Fibroblast of pulmonary artery (primary cell): Measurements from ENCODE around the gene OSBP2.

Experiments
- DNase-seq: peaks from one replicate; pipeline ENCODE4 v3.0.0-alpha.2; 2010; ENCODE audit warnings: low read depth
- H3K4me3 ChIP-seq: replicated peaks from 2 replicates; pipeline ENCODE4 v1.5.1; 2011; ENCODE audit warnings: low read depth, mild to moderate bottlenecking, control low read depth, low read length, moderate library complexity
- TF ChIP-seq, protein P1 (sequence below): IDR thresholded peaks from 2 replicates; pipeline ENCODE4 v1.5.1; 2011; ENCODE audit warnings: mild to moderate bottlenecking, control low read depth, low read length, inconsistent platforms; ENCODE audit errors: missing control alignments

OSBP2 gene

DNA sequence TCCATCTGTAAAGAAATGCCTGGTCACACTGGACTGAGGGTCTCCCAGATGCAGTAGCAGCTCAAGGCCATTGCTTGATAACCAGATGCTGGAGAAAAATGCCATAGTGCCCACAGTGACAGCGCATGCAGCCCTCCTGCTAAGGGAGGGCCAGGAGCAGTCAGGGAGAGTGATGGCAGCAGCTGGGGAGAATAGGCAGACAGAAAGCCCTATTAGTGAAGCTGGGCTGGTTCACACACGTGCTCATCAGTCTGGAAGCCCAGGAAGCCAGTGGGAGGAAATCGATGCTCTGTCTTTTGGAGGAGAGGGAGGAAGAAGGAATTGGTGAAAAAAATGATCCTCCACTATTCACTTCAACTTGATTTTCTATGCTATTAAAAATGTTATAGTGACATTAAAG is 82.9 kb downstream of the OSBP2 start:
- no peak for DNase-seq
- TF ChIP-seq, protein P1, sequence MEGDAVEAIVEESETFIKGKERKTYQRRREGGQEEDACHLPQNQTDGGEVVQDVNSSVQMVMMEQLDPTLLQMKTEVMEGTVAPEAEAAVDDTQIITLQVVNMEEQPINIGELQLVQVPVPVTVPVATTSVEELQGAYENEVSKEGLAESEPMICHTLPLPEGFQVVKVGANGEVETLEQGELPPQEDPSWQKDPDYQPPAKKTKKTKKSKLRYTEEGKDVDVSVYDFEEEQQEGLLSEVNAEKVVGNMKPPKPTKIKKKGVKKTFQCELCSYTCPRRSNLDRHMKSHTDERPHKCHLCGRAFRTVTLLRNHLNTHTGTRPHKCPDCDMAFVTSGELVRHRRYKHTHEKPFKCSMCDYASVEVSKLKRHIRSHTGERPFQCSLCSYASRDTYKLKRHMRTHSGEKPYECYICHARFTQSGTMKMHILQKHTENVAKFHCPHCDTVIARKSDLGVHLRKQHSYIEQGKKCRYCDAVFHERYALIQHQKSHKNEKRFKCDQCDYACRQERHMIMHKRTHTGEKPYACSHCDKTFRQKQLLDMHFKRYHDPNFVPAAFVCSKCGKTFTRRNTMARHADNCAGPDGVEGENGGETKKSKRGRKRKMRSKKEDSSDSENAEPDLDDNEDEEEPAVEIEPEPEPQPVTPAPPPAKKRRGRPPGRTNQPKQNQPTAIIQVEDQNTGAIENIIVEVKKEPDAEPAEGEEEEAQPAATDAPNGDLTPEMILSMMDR: no peak

DNA sequence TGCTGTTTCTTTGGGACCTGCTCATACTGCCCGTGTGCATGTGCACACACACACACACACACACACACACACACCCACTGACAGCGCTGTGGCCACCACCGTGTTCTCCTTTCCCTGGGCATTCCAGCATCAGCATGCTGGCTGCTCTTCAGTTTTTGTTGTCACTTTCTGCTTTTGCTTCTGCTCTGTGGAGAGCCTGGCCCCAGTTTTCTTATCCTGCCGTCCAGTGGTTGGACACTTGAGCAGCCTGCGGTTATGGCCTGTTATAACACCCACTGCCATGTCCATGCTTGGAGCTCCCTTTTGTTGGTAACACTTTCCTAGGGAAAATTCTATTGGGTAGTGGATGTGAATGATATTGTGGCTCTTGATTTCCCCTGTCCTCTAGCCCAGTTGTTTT is 83.6 kb downstream of the OSBP2 start:
- no peak for DNase-seq
- H3K4me3 ChIP-seq: no peak overlapping the region
- TF ChIP-seq, protein P1: no peak

More for the DNA sequence above, 82.9 kb downstream of the OSBP2 start:
- no peak overlapping the region for H3K4me3 ChIP-seq

DNA sequence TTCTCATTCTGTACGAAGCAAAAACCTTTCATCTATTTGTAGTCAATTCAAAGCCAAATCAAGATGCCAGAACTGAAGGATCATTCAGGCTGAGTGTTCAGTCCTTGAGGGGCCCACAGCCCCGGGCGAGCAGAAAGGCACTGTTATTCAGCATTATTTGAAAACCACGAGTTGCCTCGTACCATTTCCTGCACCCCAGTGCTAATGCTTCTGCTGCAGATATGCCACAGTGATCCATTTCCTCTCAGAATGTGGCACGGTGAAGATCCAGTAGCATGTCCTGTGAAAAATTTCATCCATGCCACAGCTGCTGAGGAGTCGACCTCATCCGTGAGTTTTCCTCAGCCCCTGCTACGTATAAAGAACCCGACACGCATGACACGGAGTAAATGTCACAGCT is 85.4 kb downstream of the OSBP2 start:
- no peak for DNase-seq
- TF ChIP-seq, protein P1: no peak
- H3K4me3 ChIP-seq: no peak overlapping the region

DNA sequence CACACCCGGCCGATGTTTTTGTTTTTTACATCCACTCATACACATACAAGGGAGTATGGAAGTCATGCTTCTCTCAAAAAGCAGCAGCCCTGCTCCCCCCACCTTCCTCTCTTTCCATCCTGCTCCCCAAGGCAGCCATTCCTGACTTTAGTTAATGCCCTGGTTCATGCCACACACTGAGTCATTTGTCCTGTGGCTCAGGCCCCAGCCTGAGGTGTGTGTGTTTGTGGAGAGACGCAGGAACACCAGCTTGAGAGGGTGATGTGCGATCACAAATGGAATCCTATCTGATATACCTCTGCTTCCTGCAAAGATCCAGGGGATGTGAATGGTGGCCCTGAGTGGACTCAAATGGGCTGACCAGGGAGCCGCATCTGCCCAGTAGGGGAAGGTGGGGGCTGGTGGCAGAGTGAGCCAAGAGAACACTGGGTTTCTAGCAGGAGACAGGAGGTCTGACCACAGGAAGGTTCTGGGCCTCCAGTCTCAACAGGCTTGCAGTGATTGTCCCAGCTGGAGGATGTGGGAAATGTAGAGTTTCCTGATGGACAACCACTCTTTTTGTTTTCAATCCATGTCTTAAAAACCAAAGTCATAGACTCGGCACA is 86.7 kb downstream of the OSBP2 start:
- no peak overlapping the region for H3K4me3 ChIP-seq
- no peak for DNase-seq
- TF ChIP-seq, protein P1: no peak

DNA sequence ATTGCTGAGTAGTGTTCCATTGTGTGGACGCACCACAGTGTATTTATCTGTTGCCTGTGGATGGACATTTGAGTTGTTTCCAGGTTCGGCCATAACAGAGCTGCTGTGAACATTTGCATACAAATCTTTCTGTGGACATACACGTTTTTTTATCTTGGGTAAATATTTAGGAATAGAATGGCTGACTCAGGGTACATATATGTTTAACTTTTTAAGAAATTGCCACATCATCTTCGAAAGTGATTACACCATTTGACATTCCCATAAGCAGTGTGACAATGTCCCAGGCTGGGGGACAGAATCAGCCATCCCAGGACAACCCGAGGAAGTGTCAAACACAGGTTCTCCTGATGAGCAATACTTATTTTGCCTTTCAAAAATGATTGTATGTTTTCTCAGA is 87.9 kb downstream of the OSBP2 start:
- TF ChIP-seq, protein P1: no peak
- H3K4me3 ChIP-seq: no peak overlapping the region
- DNase-seq: no peak

DNA sequence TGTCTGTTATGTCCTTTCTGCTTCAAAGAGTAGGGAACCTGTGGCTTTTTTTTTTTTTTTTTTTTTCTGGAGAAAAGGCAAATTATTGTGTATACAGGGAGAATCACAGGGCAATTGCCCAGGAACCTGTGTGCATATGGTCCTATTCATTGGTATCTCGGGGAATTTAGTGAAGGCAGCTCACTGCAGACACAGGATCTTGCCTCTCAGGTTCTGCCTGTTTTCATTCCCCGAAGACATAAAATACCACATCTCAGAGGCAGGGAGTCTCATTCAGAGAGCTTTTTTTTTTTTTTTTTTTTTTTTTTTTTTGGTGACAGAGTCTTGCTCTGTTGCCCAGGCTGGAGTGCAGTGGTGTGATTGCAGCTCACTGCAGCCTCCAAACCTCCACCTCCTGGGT is 88.3 kb downstream of the OSBP2 start:
- TF ChIP-seq, protein P1: no peak
- H3K4me3 ChIP-seq: no peak overlapping the region
- DNase-seq: no peak

DNA sequence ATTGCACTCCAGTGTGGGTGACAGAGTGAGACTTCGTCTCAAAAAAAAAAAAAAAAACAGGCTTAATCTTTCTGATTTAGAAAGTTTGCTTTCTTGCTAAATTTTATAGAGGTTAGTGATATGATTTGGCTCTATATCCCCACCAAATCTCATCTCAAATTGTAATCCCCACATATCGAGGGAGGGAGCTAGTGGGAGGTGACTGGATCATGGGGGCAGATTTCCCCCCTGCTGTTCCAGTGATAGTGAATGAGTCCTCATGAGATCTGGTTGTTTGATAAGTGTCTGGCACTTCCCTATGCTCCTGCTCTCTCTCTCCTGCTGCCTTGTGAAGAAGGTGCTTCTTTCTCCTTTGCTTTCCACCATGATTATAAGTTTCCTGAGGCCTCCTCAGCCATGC is 90.9 kb downstream of the OSBP2 start:
- TF ChIP-seq, protein P1: no peak
- no peak for DNase-seq
- no peak overlapping the region for H3K4me3 ChIP-seq
